ENCODE measurements around the gene DDX24. TPM values are rescaled to one million over a fixed set of nuclear protein-coding genes. Genes with fewer than 3 reads are reported as not detected.

The DDX24 gene
- total RNA-seq, 1 donor from 2014 or later: 206 TPM

GRCh38 chr14:94021416-94022157 is 59.4 kb downstream of the DDX24 start:
- DNase-seq (ENCODE audit: low read depth) (peak; percentile 14), FAIRE-seq (no peak)
- TF ChIP-seq CTCF (IDR thresholded peaks at IDR 0.05; ENCODE audit: insufficient read depth, low read depth, low read length) (no peak), EZH2 (IDR thresholded peaks at IDR 0.05; ENCODE audit: insufficient read depth, low read length) (no peak)
- no peaks in the 10 kb centered on the region for H3K9me3 Mint-ChIP-seq (ENCODE audit: unreplicated experiment)
- Histone ChIP-seq H3K36me3 (ENCODE audit: insufficient read depth, low read length) (no peaks in the 10 kb centered on the region), H2AFZ (ENCODE audit: low read depth, low read length) (no peak overlapping the region), H3K27me3 (ENCODE audit: insufficient read depth, low read length) (peaks cover 6% of the 10 kb centered on the region), H3K4me3 (ENCODE audit: insufficient read depth, low read depth, low read length) (no peak overlapping the region), H3K4me2 (ENCODE audit: low read length) (peak overlapping the region; percentile 10), H3K4me1 (ENCODE audit: insufficient read depth, low read length) (peaks cover 14% of the 10 kb centered on the region), H3K9ac (ENCODE audit: low read length) (no peak overlapping the region), H3K9me3 (ENCODE audit: insufficient read depth, low read depth, low read length) (no peaks in the 10 kb centered on the region), H3K79me2 (ENCODE audit: insufficient read depth, low read length) (no peaks in the 10 kb centered on the region), H4K20me1 (ENCODE audit: insufficient read depth, low read length) (no peaks in the 10 kb centered on the region), H3K27ac (ENCODE audit: low read depth, low read length) (no peak overlapping the region)
- H3K36me3 Mint-ChIP-seq (ENCODE audit: low read depth, unreplicated experiment): no peaks in the 10 kb centered on the region
- H3K27me3 Mint-ChIP-seq (ENCODE audit: low read depth, unreplicated experiment): peaks cover 21% of the 10 kb centered on the region
- peaks cover 6% of the 10 kb centered on the region for H3K4me1 Mint-ChIP-seq (ENCODE audit: low read depth, unreplicated experiment)
- no peak overlapping the region for H3K4me3 Mint-ChIP-seq (ENCODE audit: unreplicated experiment)
- H3K27ac Mint-ChIP-seq (ENCODE audit: unreplicated experiment): no peak overlapping the region

GRCh38 chr14:94021001-94021400 is 60.0 kb downstream of the DDX24 start:
- Histone ChIP-seq H3K4me3 (ENCODE audit: insufficient read depth, low read depth, low read length) (no peak overlapping the region), H3K4me1 (ENCODE audit: insufficient read depth, low read length) (peaks cover 14% of the 10 kb centered on the region), H2AFZ (ENCODE audit: low read depth, low read length) (no peak overlapping the region), H3K9me3 (ENCODE audit: insufficient read depth, low read depth, low read length) (no peaks in the 10 kb centered on the region), H3K27me3 (ENCODE audit: insufficient read depth, low read length) (peaks cover 6% of the 10 kb centered on the region), H3K27ac (ENCODE audit: low read depth, low read length) (no peak overlapping the region), H4K20me1 (ENCODE audit: insufficient read depth, low read length) (no peaks in the 10 kb centered on the region), H3K79me2 (ENCODE audit: insufficient read depth, low read length) (no peaks in the 10 kb centered on the region), H3K36me3 (ENCODE audit: insufficient read depth, low read length) (no peaks in the 10 kb centered on the region), H3K9ac (ENCODE audit: low read length) (no peak overlapping the region), H3K4me2 (ENCODE audit: low read length) (peak overlapping the region; percentile 10)
- DNase-seq (ENCODE audit: low read depth) (peak; percentile 53), FAIRE-seq (no peak)
- Mint-ChIP-seq H3K36me3 (ENCODE audit: low read depth, unreplicated experiment) (no peaks in the 10 kb centered on the region), H3K9me3 (ENCODE audit: unreplicated experiment) (no peaks in the 10 kb centered on the region), H3K4me1 (ENCODE audit: low read depth, unreplicated experiment) (peaks cover 6% of the 10 kb centered on the region), H3K4me3 (ENCODE audit: unreplicated experiment) (no peak overlapping the region), H3K27ac (ENCODE audit: unreplicated experiment) (no peak overlapping the region), H3K27me3 (ENCODE audit: low read depth, unreplicated experiment) (peaks cover 25% of the 10 kb centered on the region)
- TF ChIP-seq EZH2 (IDR thresholded peaks at IDR 0.05; ENCODE audit: insufficient read depth, low read length): no peak
- no peak for TF ChIP-seq CTCF (IDR thresholded peaks at IDR 0.05; ENCODE audit: insufficient read depth, low read depth, low read length)

- FAIRE-seq: no peak
Observed at GRCh38 chr14:94020267-94020666, 60.7 kb downstream of the DDX24 start.

More at GRCh38 chr14:94020267-94020666, 60.7 kb downstream of the DDX24 start:
- no peak overlapping the region for H3K27ac Mint-ChIP-seq (ENCODE audit: unreplicated experiment)
- H3K4me3 Mint-ChIP-seq (ENCODE audit: unreplicated experiment): no peak overlapping the region
- H3K36me3 Mint-ChIP-seq (ENCODE audit: low read depth, unreplicated experiment): no peaks in the 10 kb centered on the region
- no peak for TF ChIP-seq CTCF (IDR thresholded peaks at IDR 0.05; ENCODE audit: insufficient read depth, low read depth, low read length)
- no peak for TF ChIP-seq EZH2 (IDR thresholded peaks at IDR 0.05; ENCODE audit: insufficient read depth, low read length)
- H2AFZ ChIP-seq (ENCODE audit: low read depth, low read length): no peak overlapping the region
- no peaks in the 10 kb centered on the region for H3K9me3 ChIP-seq (ENCODE audit: insufficient read depth, low read depth, low read length)
- peaks cover 30% of the 10 kb centered on the region for H3K27me3 Mint-ChIP-seq (ENCODE audit: low read depth, unreplicated experiment)
- peaks cover 9% of the 10 kb centered on the region for H3K4me1 ChIP-seq (ENCODE audit: insufficient read depth, low read length)
- H3K27me3 ChIP-seq (ENCODE audit: insufficient read depth, low read length): peaks cover 10% of the 10 kb centered on the region
- no peak overlapping the region for H3K4me2 ChIP-seq (ENCODE audit: low read length)
- DNase-seq (ENCODE audit: low read depth): no peak
- no peak overlapping the region for H3K9ac ChIP-seq (ENCODE audit: low read length)
- H3K4me3 ChIP-seq (ENCODE audit: insufficient read depth, low read depth, low read length): no peak overlapping the region
- no peaks in the 10 kb centered on the region for H3K36me3 ChIP-seq (ENCODE audit: insufficient read depth, low read length)
- no peaks in the 10 kb centered on the region for H3K79me2 ChIP-seq (ENCODE audit: insufficient read depth, low read length)
- H4K20me1 ChIP-seq (ENCODE audit: insufficient read depth, low read length): no peaks in the 10 kb centered on the region
- H3K4me1 Mint-ChIP-seq (ENCODE audit: low read depth, unreplicated experiment): peaks cover 6% of the 10 kb centered on the region
- H3K9me3 Mint-ChIP-seq (ENCODE audit: unreplicated experiment): peaks cover 3% of the 10 kb centered on the region
- H3K27ac ChIP-seq (ENCODE audit: low read depth, low read length): no peak overlapping the region
